GM20000 (cell line): ENCODE results near the gene ERC1.

Experiments used
- DNase-seq: peaks from one replicate; pipeline ENCODE4 v3.0.0; 2012; ENCODE audit warnings: low spot score
- TF ChIP-seq, protein P1 (sequence below): IDR thresholded peaks from 2 replicates; pipeline ENCODE4 v1.5.1; 2012; ENCODE audit warnings: mild to moderate bottlenecking, control low read depth; ENCODE audit errors: extremely low read depth, missing control alignments

Gene ERC1

DNA sequence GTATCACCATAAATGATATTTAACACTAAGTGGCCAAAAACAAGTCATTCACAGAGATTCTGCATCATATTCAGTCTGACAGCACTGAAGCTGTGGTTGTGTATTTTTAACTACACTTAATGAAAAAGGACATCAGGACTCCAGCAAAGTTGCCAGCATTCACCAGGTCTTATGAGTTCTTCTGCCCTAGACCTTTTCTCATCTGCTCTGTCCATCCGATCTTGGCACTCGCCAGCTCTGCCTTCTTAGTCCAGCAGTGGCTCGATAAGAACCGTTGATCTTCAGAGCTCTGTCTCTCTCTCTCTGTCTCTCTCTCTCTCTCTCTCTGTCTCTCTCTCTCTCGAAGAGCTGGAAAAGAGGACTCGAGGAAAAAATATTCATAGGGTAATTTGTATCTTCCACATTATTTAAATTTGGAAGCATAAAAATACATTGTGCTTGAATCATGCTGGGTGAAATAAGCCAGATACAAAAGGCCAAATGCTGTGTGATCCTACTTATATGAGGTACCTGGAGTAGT is 371.2 kb downstream of the ERC1 start:
- DNase-seq: no peak
- TF ChIP-seq, protein P1, sequence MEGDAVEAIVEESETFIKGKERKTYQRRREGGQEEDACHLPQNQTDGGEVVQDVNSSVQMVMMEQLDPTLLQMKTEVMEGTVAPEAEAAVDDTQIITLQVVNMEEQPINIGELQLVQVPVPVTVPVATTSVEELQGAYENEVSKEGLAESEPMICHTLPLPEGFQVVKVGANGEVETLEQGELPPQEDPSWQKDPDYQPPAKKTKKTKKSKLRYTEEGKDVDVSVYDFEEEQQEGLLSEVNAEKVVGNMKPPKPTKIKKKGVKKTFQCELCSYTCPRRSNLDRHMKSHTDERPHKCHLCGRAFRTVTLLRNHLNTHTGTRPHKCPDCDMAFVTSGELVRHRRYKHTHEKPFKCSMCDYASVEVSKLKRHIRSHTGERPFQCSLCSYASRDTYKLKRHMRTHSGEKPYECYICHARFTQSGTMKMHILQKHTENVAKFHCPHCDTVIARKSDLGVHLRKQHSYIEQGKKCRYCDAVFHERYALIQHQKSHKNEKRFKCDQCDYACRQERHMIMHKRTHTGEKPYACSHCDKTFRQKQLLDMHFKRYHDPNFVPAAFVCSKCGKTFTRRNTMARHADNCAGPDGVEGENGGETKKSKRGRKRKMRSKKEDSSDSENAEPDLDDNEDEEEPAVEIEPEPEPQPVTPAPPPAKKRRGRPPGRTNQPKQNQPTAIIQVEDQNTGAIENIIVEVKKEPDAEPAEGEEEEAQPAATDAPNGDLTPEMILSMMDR: no peak

DNA sequence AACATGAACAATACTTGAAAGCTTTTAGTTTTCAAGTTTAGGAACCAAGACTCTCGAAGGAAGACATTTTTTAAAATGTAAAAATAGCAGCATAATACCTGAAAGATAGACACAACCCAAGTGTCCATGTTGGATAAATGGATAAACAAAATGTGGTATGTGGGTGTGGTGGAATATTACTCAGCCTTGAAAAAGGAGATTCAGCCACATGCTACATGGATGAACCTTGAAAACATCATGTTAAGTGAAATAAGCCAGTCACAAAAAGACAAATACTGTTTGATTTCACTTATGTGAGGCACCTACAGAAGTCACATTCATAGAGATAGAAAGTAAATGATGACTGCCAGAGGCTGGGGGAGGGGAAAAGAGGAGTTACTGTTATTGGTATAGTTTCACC is 374.7 kb downstream of the ERC1 start:
- TF ChIP-seq, protein P1: no peak
- DNase-seq: no peak

DNA sequence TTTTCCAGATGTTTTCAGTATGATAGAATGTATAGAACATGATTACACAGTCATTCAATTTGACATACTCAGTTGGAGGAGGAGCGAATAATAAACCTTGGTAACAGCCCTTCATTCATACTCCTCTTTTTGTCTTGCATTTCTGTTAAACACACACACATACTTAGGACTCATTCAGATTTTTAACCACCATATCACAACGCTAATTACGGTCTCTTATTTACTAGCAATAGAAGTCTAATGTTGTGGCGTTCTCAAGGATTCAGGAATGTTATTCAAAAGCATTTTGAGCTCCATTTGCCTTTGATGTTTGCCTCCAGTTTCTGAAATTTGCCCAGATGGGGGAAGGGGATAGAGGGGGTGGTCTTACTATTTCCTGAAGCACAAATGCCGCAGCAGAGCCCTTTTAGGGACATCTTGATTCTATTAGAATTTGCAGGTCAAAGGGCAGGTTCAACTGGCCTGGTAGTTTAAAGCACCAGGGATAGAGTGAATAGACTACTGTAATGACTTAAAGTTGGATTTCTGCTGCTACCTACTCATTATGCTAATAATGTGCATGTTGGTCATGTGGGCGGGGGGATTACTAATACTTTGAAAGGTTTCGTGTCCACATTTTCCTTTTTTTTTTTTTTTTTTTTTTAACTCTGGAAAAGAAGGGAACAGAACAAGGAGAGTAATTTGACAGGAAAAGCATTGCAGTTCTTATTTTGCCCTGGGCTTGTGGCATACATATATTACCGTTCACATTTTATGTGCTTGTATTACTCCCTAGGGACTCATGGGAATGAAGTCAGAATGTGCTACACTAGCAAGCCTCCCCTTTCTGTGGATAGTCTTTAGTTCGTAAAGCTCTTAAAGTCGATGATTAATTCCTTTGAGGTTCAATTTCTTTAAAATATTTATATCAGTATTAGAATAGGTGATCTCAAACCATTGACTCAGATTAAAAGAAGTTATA is 376.6 kb downstream of the ERC1 start:
- no peak for DNase-seq
- TF ChIP-seq, protein P1: no peak

DNA sequence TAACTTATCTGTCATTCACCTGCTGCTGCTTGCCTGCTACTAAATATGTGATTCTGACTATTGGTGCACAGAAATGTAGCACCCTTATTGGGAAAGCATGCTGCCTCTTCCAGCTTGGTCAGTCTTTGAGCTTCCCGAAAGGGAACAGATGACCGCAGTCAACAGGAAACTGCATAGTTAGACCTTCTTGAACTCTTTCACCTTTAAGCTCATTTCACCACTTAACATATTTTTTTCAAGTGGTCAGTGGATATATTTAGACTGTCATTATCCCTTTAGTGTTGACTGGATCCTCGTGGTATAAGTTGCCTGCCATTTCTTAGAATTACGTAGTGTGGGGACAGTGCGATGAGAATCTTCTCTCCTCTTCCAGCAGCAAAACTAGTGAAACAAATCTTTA is 378.4 kb downstream of the ERC1 start:
- DNase-seq: no peak
- TF ChIP-seq, protein P1: no peak

DNA sequence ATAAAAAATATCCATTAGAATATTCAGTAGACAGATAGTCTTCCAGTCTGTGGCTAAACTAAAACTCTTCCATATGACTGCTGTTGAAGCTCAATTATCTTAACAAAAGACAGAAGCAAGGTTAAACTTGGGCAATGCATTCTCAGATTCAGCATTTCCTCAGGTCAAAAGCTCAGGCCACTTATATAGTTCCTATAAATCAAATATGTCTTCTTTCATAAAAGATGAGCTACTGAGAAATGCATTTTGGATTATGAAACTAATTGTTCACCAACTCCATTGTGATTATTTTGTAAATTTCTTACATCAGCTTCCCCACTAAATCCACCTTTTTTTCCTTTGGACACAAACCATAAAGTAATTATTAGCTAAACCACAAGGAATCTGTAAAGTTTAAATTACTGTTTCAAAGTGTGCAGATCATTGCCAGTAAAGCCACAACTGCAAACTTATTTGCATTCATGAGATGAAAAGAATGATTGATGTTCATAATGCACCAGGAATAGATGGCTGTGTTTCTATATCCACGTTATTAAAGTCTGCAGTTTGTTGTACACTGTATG is 379.0 kb downstream of the ERC1 start:
- TF ChIP-seq, protein P1: no peak
- no peak for DNase-seq

DNA sequence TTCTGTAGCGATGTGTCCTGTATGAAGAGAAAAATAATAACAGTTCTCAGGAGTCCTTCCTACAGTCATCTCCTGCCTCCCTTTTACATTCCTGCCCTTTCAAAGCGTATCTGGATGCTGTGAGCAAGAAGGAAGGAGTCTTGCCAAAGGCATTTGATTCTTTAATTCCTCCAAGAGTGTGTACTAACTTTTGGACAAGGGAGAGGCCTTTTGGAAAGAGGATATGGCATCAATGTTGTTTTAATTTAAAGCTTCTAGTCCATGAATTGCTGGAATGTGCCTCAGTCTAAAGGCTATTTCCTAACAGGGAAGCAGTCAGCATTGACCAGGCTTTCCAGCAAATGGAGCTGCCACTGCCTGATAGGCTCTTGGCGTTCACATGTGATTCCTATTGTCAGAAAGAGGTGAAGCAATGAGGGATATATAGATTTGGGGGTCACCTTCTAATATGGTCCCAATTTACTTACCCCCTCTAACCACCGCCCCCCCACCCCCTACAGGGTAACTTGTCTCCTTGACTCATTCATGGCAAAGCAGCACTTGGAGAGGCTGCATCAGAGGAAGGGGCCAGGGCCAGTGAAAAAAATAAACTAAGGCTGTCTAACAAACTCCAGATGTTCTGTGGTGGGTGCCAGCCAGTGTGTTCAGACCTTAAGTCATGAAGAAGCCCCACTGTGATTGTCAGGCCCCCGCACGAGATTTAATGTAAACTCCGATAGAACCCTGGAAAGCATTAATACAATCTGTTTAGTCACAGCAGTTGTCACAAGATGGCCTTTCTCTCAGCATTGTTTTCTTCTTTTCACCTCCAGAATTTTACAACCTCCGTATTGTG is 383.1 kb downstream of the ERC1 start:
- no peak for DNase-seq
- TF ChIP-seq, protein P1: no peak
